ENCODE measurements around the gene CALN1.

Gene CALN1

DNA sequence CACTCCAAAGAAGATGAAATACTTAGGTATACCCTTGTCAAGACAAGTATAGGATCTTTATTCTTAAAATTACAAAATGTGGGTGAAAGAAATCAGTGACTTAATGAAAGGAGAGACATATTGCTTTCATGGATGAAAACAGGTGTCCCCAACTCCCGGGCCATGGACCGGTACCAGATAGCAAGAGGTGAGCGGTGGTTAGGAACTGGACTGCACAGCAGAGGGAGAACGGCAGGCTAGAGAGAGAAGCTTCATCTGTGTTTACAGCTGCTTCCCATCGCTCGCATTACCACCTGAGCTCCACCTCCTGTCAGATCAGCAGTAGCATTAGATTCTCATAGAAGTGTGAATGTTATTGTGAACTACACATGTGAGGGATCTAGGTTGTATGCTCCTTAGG lies 408.9 kb downstream of the CALN1 start:
- TF ChIP-seq CTCF (IDR thresholded peaks at IDR 0.05), result no peak
- no peak overlapping the region for H3K27ac Mint-ChIP-seq

DNA sequence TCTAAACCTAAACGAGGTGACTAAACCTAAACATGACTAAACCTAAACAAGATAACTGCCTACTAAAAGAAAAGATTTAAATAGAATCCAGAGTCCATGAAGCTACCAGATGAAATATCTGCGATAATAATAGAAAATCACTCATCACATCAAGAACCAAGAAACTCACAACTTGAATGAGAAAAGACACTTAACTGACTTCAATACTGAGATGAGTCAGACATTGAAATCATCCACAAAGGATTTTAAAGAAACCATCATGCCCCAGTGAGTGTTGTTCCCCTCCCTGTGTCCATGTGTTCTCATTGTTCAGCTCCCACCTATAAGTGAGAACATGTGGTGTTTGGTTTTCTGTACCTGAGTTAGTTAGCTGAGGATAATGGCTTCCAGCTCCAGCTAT lies 416.0 kb downstream of the CALN1 start:
- DNase-seq, result no peak

More for the DNA sequence above, 408.9 kb downstream of the CALN1 start:
- H3K4me1 Mint-ChIP-seq, result no peaks in the 10 kb centered on the region
- DNase-seq, result no peak
- H3K27me3 Mint-ChIP-seq (ENCODE audit: low read depth, poor library complexity), result peaks cover 3% of the 10 kb centered on the region
- H3K4me3 Mint-ChIP-seq, result no peak overlapping the region
- no peaks in the 10 kb centered on the region for H3K36me3 Mint-ChIP-seq (ENCODE audit: low read depth)
- peaks cover 12% of the 10 kb centered on the region for H3K9me3 Mint-ChIP-seq

DNA sequence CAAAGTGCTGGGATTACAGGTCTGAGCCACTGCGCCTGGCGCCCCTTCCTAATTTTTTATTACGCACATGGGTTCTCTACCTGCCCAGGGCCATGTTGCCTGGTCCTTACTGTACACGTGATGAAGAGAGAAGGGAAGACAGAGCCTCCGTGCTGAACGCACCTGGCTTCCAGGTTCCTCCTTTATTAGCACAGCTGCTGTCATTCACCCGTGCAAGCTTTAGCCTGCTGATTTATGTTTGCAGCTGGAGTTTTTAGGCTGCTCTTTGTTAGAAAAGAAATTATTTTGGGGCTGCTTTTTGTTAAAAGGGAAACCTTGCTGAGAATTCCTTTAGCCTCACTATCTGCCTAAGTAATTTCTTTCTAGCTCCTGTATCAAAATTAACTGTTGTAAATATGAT lies 417.0 kb downstream of the CALN1 start:
- Mint-ChIP-seq H3K4me3 (no peak overlapping the region), H3K27ac (no peak overlapping the region), H3K36me3 (ENCODE audit: low read depth) (peaks cover 5% of the 10 kb centered on the region), H3K27me3 (ENCODE audit: low read depth, poor library complexity) (peaks cover 3% of the 10 kb centered on the region), H3K4me1 (no peaks in the 10 kb centered on the region), H3K9me3 (peaks cover 6% of the 10 kb centered on the region)
- no peak for DNase-seq
- TF ChIP-seq CTCF (IDR thresholded peaks at IDR 0.05), result no peak

More for the DNA sequence above, 416.0 kb downstream of the CALN1 start:
- no peak overlapping the region for H3K27ac Mint-ChIP-seq
- H3K9me3 Mint-ChIP-seq, result peaks cover 6% of the 10 kb centered on the region
- TF ChIP-seq CTCF (IDR thresholded peaks at IDR 0.05), result no peak
- H3K36me3 Mint-ChIP-seq (ENCODE audit: low read depth), result peaks cover 5% of the 10 kb centered on the region
- H3K27me3 Mint-ChIP-seq (ENCODE audit: low read depth, poor library complexity), result peaks cover 3% of the 10 kb centered on the region
- no peaks in the 10 kb centered on the region for H3K4me1 Mint-ChIP-seq
- H3K4me3 Mint-ChIP-seq, result no peak overlapping the region

- Mint-ChIP-seq H3K27ac (no peak overlapping the region), H3K4me3 (no peak overlapping the region), H3K27me3 (ENCODE audit: low read depth, poor library complexity) (no peaks in the 10 kb centered on the region), H3K9me3 (no peaks in the 10 kb centered on the region), H3K36me3 (ENCODE audit: low read depth) (no peaks in the 10 kb centered on the region), H3K4me1 (peaks cover 17% of the 10 kb centered on the region)
- DNase-seq, result no peak
- TF ChIP-seq CTCF (IDR thresholded peaks at IDR 0.05), result no peak
These were observed 420.6 kb downstream of the CALN1 start for GRCh38 chr7:71991586-71991985.

DNA sequence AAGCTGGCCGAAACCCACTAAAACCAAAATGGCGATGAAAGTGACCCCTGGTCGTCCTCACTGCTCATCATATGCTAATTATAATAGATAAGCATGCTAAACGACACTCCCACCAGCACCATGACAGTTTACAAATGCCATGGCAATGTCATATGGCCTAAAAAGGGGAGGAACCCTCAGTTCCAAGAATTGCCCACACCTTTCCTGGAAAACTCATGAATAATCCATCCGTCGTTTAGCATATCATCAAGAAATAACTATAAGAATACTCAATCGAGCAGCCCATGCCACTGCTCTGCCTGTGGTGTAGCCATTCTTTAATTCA lies 422.0 kb downstream of the CALN1 start:
- Mint-ChIP-seq H3K9me3 (no peaks in the 10 kb centered on the region), H3K27me3 (ENCODE audit: low read depth, poor library complexity) (peaks cover 3% of the 10 kb centered on the region), H3K36me3 (ENCODE audit: low read depth) (no peaks in the 10 kb centered on the region), H3K4me3 (no peak overlapping the region), H3K4me1 (peaks cover 17% of the 10 kb centered on the region), H3K27ac (no peak overlapping the region)
- TF ChIP-seq CTCF (IDR thresholded peaks at IDR 0.05), result no peak
- no peak for DNase-seq

DNA sequence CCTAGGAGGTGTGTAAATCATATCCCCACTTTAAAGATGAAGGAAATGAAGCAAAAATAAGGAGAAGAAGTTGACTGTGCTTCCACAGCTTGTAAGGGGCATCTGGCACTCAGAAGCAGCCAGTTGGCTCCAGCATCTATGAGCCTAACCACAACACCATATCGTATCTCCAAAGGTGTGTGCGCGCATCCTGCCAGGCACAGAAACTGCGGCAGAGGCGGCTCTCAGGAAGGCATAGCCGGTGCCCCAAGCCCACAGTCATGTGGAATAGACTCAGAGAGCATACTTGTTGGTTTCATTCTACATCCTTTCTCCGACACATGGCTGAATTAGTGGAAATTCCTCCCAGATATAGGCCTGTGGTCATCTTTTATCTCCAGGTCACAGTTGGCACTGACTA lies 423.9 kb downstream of the CALN1 start:
- Mint-ChIP-seq H3K4me1 (peaks cover 17% of the 10 kb centered on the region), H3K27ac (no peak overlapping the region), H3K36me3 (ENCODE audit: low read depth) (no peaks in the 10 kb centered on the region), H3K4me3 (no peak overlapping the region), H3K27me3 (ENCODE audit: low read depth, poor library complexity) (peaks cover 3% of the 10 kb centered on the region), H3K9me3 (no peaks in the 10 kb centered on the region)
- no peak for TF ChIP-seq CTCF (IDR thresholded peaks at IDR 0.05)
- DNase-seq, result no peak
